HEK293T (cell line): ENCODE results near the gene TMEM154.

Experiments
- ARNT ChIP-seq: fragments of 450-650 bp; IDR thresholded peaks from 2 replicates; pipeline ENCODE4 v1.6.1; 2017; ENCODE audit warnings: mild to moderate bottlenecking
- BHLHE40 ChIP-seq: fragments of 450-650 bp; IDR thresholded peaks from 2 replicates; pipeline ENCODE4 v1.6.1; 2016; ENCODE audit warnings: mild to moderate bottlenecking, moderate library complexity, borderline replicate concordance
- CTBP1 ChIP-seq: fragments of 450-650 bp; IDR thresholded peaks from 2 replicates; pipeline ENCODE4 v1.6.1; 2016; ENCODE audit warnings: borderline replicate concordance
- FOXA1 ChIP-seq: fragments of 450-650 bp; IDR thresholded peaks from 2 replicates; pipeline ENCODE4 v1.6.1; 2016; ENCODE audit warnings: mild to moderate bottlenecking
- FOXM1 ChIP-seq: fragments of 450-650 bp; IDR thresholded peaks from 2 replicates; pipeline ENCODE4 v1.6.1; 2017; ENCODE audit warnings: mild to moderate bottlenecking, borderline replicate concordance
- HDGF ChIP-seq: fragments of 450-650 bp; IDR thresholded peaks from 2 replicates; pipeline ENCODE4 v1.6.1; 2017; ENCODE audit warnings: antibody characterized with exemption, borderline replicate concordance
- NFRKB ChIP-seq: fragments of 450-650 bp; IDR thresholded peaks from 2 replicates; pipeline ENCODE4 v1.6.1; 2016; ENCODE audit warnings: mild to moderate bottlenecking, moderate library complexity
- SP1 ChIP-seq: fragments of 450-650 bp; IDR thresholded peaks from 2 replicates; pipeline ENCODE4 v1.6.1; 2017
- SUZ12 ChIP-seq: fragments of 450-650 bp; IDR thresholded peaks from 2 replicates; pipeline ENCODE4 v1.6.1; 2016; ENCODE audit warnings: mild to moderate bottlenecking
- ZNF384 ChIP-seq: fragments of 450-650 bp; IDR thresholded peaks from 2 replicates; pipeline ENCODE4 v1.6.1; 2016

- TF ChIP-seq SP1 (no peak), ARNT (no peak), NFRKB (no peak), ZNF384 (no peak), HDGF (no peak), SUZ12 (no peak), FOXM1 (no peak), CTBP1 (no peak), FOXA1 (no peak), BHLHE40 (no peak)
Observed at GRCh38 chr4:152646221-152646620, 33.6 kb downstream of the TMEM154 start.
